ENCODE data around the gene AKR1C2. TPM values are rescaled to one million over a fixed set of nuclear protein-coding genes. Genes with fewer than 3 reads are reported as not detected.
"Not testable (repeated sequence)": the region's sequence is repeated elsewhere in the genome, so short reads cannot be mapped to it uniquely, and the experiment has no call there.

The AKR1C2 gene
- polyA plus RNA-seq, 2 donors, result 37.5 to 142 TPM

DNA sequence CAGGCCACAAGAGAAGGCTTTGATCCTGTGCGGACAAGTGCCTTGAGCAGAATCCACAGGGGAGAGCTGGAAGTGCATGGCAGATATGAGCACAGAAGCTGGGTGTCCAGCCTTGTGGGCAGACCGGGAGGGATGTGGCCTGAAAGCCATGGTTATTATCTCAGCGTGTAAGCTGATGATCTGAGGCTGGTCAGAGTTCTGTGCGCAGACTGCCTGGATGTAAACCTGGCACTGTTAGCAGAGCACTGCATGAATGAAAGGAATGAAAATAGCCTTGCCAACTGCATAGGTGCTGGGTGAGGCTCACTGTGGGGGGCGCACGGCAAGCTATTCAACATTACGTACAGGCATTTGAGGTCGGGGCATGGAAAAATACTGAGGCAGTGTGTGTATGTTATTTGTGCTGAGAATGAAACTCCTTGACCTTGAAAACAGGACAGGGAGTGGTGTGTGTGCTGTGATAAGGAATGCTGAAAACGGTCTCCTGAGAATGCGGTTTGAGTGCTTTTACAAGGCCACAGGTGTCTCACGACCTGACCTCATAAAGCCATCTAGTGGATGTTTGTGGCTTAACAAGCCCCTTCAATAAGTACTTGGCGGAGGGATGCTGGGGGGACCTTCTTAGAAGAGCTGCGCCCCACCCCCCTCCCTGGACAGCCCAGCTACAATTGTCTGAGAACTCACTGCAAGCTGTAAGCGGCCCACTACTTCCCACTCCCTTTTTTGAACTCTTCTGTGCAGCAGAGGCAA is 21.8 kb downstream of the AKR1C2 start:
- peaks cover 0 to 2% of the 10 kb centered on the region in 2 donors for H3K4me1 ChIP-seq (ENCODE audit: control insufficient read depth in 2 of 2, insufficient read depth in 2 of 2, low read length in 1 of 2)
- H3K36me3 ChIP-seq (ENCODE audit: control insufficient read depth in 2 of 2, insufficient read depth in 2 of 2, low read length in 1 of 2), result peaks cover 0 to 3% of the 10 kb centered on the region in 2 donors
- H3K9me3 ChIP-seq (ENCODE audit: control insufficient read depth in 2 of 2, insufficient read depth in 1 of 2, low read depth in 1 of 2, low read length in 1 of 2), result no peaks in the 10 kb centered on the region
- no peak overlapping the region for H3K27ac ChIP-seq (ENCODE audit: low read depth in 2 of 2, low read length in 1 of 2)
- H3K27me3 ChIP-seq (ENCODE audit: control insufficient read depth in 1 of 2, insufficient read depth in 2 of 2, low read length in 2 of 2), result no peaks in the 10 kb centered on the region
- 43 to 52% methylated on average over 14 of the region's 14 CpGs for WGBS, 2 donors
- H3K4me3 ChIP-seq (ENCODE audit: low read depth in 1 of 2, low read length in 2 of 2), result peak overlapping the region in 1 of 2 donors; percentile 0

DNA sequence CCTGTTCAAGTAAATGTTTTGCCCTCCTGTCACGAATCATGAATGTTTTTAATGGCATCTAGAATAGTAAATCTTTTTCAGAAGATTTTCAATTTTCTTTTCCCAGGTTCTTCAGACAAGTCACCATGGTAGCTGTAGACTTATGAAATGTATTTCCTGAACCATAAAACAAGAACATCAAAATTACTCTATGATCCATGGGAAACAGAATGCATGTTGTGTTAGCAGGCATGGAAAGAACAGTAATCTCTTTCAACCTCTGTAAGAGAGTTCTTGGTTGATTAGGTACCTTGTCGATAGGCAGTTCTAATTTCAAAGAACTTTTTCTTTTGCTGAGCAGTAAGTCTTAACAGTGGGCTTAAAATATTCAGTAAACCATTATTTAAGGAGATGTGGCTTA is 22.9 kb downstream of the AKR1C2 start:
- H3K27ac ChIP-seq (ENCODE audit: low read depth in 2 of 2, low read length in 1 of 2), result no peak overlapping the region
- H3K36me3 ChIP-seq (ENCODE audit: control insufficient read depth in 2 of 2, insufficient read depth in 2 of 2, low read length in 1 of 2), result peaks cover 0 to 3% of the 10 kb centered on the region in 2 donors
- 90 to 94% methylated on average over 2 of the region's 2 CpGs for WGBS, 2 donors
- H3K4me1 ChIP-seq (ENCODE audit: control insufficient read depth in 2 of 2, insufficient read depth in 2 of 2, low read length in 1 of 2), result peaks cover 0 to 2% of the 10 kb centered on the region in 2 donors
- no peaks in the 10 kb centered on the region for H3K27me3 ChIP-seq (ENCODE audit: control insufficient read depth in 1 of 2, insufficient read depth in 2 of 2, low read length in 2 of 2)
- no peak overlapping the region for H3K4me3 ChIP-seq (ENCODE audit: low read depth in 1 of 2, low read length in 2 of 2)
- no peaks in the 10 kb centered on the region for H3K9me3 ChIP-seq (ENCODE audit: control insufficient read depth in 2 of 2, insufficient read depth in 1 of 2, low read depth in 1 of 2, low read length in 1 of 2)

DNA sequence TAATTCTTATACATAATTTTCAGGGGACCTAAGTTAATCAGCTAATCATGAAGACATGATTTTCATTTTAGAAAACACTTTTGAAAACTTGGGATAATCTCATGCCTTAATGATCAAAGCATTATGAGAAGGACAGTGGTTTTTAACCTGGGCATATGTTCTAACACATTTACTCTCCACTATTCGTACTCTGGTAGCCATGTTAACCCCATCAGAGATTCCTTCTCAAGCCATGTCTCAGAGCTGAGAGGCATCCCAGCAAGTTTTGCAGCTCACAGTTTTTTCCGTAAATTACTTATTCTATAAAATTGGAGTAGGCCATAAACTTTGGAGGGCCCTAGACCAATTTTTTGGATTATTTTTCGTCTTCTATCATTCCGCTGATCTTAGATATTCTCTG is 24.8 kb downstream of the AKR1C2 start:
- Histone ChIP-seq H3K4me1 (ENCODE audit: control insufficient read depth in 2 of 2, insufficient read depth in 2 of 2, low read length in 1 of 2) (no peaks in the 10 kb centered on the region), H3K4me3 (ENCODE audit: low read depth in 1 of 2, low read length in 2 of 2) (no peak overlapping the region), H3K27me3 (ENCODE audit: control insufficient read depth in 1 of 2, insufficient read depth in 2 of 2, low read length in 2 of 2) (no peaks in the 10 kb centered on the region), H3K27ac (ENCODE audit: low read depth in 2 of 2, low read length in 1 of 2) (no peak overlapping the region), H3K9me3 (ENCODE audit: control insufficient read depth in 2 of 2, insufficient read depth in 1 of 2, low read depth in 1 of 2, low read length in 1 of 2) (no peaks in the 10 kb centered on the region), H3K36me3 (ENCODE audit: control insufficient read depth in 2 of 2, insufficient read depth in 2 of 2, low read length in 1 of 2) (peaks cover 0 to 3% of the 10 kb centered on the region in 2 donors)
- WGBS, 2 donors, result 94 to 95% methylated on average over 4 of the region's 4 CpGs

DNA sequence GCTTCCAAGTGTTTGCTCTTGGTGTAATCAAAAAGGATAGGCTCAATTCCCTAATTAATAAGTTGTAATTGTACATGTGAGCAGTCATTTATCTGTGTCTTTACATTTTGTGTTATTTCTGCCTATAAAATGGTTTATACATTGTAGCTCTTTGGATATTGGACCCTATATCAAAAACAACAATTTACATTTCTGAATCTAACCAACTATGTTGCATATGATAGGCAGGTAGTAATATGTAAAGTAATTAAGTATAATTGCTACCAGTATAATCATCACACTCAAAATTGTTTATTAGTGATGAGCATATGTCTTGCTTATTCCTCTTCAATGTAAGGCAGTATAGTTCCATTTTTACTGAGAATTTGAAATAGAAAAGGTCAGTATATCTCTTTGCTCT is 26.6 kb downstream of the AKR1C2 start:
- H3K4me3 ChIP-seq (ENCODE audit: low read depth in 1 of 2, low read length in 2 of 2), result no peak overlapping the region
- no peak overlapping the region for H3K27ac ChIP-seq (ENCODE audit: low read depth in 2 of 2, low read length in 1 of 2)
- H3K27me3 ChIP-seq (ENCODE audit: control insufficient read depth in 1 of 2, insufficient read depth in 2 of 2, low read length in 2 of 2), result no peaks in the 10 kb centered on the region
- no peaks in the 10 kb centered on the region for H3K4me1 ChIP-seq (ENCODE audit: control insufficient read depth in 2 of 2, insufficient read depth in 2 of 2, low read length in 1 of 2)
- H3K36me3 ChIP-seq (ENCODE audit: control insufficient read depth in 2 of 2, insufficient read depth in 2 of 2, low read length in 1 of 2), result peaks cover 0 to 7% of the 10 kb centered on the region in 2 donors
- H3K9me3 ChIP-seq (ENCODE audit: control insufficient read depth in 2 of 2, insufficient read depth in 1 of 2, low read depth in 1 of 2, low read length in 1 of 2), result no peaks in the 10 kb centered on the region

DNA sequence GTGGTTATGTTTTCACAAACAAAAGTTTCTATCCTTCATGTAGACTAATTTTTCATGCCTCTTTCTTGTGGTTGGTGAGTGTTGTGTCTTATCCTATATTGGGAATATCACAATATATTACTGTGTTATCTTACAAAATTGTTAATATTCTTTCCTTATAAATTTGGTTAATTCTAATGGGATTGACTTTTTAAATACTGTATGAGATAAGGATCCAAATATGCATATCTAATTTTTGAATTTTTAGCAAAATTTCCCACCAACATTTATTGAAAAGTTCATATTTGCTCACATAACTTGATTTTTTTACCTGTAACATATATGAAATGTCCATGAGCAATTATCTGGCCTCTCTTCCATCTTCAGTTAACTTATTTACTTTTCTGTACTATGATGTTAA is 29.3 kb downstream of the AKR1C2 start:
- H3K27me3 ChIP-seq (ENCODE audit: control insufficient read depth in 1 of 2, insufficient read depth in 2 of 2, low read length in 2 of 2); H3K27ac ChIP-seq (ENCODE audit: low read depth in 2 of 2, low read length in 1 of 2); H3K4me3 ChIP-seq (ENCODE audit: low read depth in 1 of 2, low read length in 2 of 2); H3K4me1 ChIP-seq (ENCODE audit: control insufficient read depth in 2 of 2, insufficient read depth in 2 of 2, low read length in 1 of 2); H3K9me3 ChIP-seq (ENCODE audit: control insufficient read depth in 2 of 2, insufficient read depth in 1 of 2, low read depth in 1 of 2, low read length in 1 of 2); H3K36me3 ChIP-seq (ENCODE audit: control insufficient read depth in 2 of 2, insufficient read depth in 2 of 2, low read length in 1 of 2): not testable (repeated sequence)

DNA sequence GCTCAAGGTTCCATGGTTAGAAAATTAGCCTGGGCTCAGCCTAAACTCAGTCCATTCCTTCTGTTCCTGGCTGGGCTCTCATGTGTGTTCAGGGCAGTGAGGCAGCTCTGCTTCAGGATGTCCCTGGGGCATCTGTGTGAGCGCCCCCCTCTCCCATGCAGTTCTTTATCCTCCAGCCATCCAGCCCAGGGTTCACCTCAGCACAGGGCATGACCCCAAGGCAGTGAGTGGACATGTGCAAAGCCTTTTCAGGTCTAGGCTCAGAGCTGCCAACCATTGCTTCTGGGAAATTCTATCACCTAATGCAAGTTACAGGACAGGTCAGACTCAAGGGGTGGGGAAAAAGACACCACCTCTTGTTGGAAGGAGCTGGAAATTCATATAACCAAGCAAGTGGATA is 30.4 kb downstream of the AKR1C2 start:
- not testable (repeated sequence) for H3K36me3 ChIP-seq (ENCODE audit: control insufficient read depth in 2 of 2, insufficient read depth in 2 of 2, low read length in 1 of 2); H3K4me1 ChIP-seq (ENCODE audit: control insufficient read depth in 2 of 2, insufficient read depth in 2 of 2, low read length in 1 of 2); H3K4me3 ChIP-seq (ENCODE audit: low read depth in 1 of 2, low read length in 2 of 2); H3K27ac ChIP-seq (ENCODE audit: low read depth in 2 of 2, low read length in 1 of 2); H3K9me3 ChIP-seq (ENCODE audit: control insufficient read depth in 2 of 2, insufficient read depth in 1 of 2, low read depth in 1 of 2, low read length in 1 of 2); H3K27me3 ChIP-seq (ENCODE audit: control insufficient read depth in 1 of 2, insufficient read depth in 2 of 2, low read length in 2 of 2)
- WGBS, 2 donors, result 96 to 100% methylated on average over 1 of the region's 1 CpG

DNA sequence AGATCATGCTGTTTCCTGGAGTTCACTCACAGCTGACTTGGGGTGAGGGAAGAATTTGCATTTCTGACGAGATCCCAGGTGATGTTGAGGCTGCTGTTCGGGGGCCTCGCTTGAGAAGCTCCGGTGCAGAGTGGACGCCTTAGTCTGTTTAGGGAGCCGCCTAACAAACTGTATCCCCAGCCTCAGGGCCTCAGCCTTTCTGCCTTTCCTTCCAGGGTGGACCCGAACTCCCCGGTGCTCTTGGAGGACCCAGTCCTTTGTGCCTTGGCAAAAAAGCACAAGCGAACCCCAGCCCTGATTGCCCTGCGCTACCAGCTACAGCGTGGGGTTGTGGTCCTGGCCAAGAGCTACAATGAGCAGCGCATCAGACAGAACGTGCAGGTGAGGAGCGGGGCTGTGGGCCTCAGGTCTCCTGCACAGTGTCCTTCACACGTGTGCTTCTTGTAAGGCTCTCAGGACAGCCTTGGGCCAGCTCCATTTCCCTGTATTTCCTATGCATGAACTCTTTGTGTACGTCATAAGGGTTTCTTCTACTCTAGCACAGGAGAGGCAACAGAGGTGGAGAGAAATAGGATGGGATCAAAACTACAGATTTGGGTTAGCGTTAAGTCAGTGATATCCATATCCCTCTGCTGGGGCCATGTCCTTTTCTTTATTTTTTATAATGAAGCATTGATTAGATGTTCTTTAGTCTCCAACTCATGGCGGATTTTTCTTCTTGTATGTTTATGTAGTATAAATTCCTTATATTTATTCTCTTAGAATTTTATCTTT is 31.1 kb downstream of the AKR1C2 start:
- not testable (repeated sequence) for H3K27me3 ChIP-seq (ENCODE audit: control insufficient read depth in 1 of 2, insufficient read depth in 2 of 2, low read length in 2 of 2); H3K4me1 ChIP-seq (ENCODE audit: control insufficient read depth in 2 of 2, insufficient read depth in 2 of 2, low read length in 1 of 2); H3K36me3 ChIP-seq (ENCODE audit: control insufficient read depth in 2 of 2, insufficient read depth in 2 of 2, low read length in 1 of 2); H3K27ac ChIP-seq (ENCODE audit: low read depth in 2 of 2, low read length in 1 of 2); H3K9me3 ChIP-seq (ENCODE audit: control insufficient read depth in 2 of 2, insufficient read depth in 1 of 2, low read depth in 1 of 2, low read length in 1 of 2); H3K4me3 ChIP-seq (ENCODE audit: low read depth in 1 of 2, low read length in 2 of 2)
- WGBS, 2 donors, result 95 to 97% methylated on average over 11 to 16 of the region's 18 CpGs

DNA sequence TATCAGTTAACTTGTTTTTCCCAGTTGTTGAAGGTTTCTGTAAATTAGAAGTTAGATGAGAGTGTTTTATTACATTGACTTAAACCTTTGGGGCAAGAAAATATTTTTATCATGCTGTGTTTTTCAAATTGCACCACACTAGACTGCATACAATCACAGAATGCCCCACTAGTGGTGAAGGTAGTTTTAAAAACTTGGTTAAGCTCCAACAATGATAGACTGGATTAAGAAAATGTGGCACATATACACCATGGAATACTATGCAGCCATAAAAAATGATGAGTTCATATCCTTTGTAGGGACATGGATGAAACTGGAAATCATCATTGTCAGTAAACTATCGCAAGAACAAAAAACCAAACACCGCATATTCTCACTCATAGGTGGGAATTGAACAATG is 33.3 kb downstream of the AKR1C2 start:
- not testable (repeated sequence) for H3K27me3 ChIP-seq (ENCODE audit: control insufficient read depth in 1 of 2, insufficient read depth in 2 of 2, low read length in 2 of 2); H3K9me3 ChIP-seq (ENCODE audit: control insufficient read depth in 2 of 2, insufficient read depth in 1 of 2, low read depth in 1 of 2, low read length in 1 of 2); H3K4me1 ChIP-seq (ENCODE audit: control insufficient read depth in 2 of 2, insufficient read depth in 2 of 2, low read length in 1 of 2); H3K27ac ChIP-seq (ENCODE audit: low read depth in 2 of 2, low read length in 1 of 2); H3K36me3 ChIP-seq (ENCODE audit: control insufficient read depth in 2 of 2, insufficient read depth in 2 of 2, low read length in 1 of 2); H3K4me3 ChIP-seq (ENCODE audit: low read depth in 1 of 2, low read length in 2 of 2)
- WGBS, 2 donors, result 93 to 97% methylated on average over 2 of the region's 2 CpGs

DNA sequence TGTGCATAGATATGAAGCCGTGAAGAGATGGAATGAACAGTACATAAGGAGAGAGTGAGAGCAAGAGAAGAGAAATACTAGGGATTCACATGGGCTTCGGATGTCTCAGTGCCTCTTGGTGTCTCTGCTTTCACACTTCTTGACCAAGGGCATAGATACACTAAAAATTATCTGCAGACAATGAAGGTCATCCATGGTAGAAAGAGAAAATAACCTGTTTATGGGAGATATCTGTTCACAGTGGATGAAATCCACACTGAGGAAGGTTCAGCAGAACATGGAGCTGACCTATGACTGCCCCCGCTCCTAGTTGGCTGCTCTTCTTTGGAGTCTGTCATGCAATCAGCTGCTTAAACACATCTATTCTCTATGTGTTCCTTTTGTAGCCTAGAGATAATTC is 34.4 kb downstream of the AKR1C2 start:
- not testable (repeated sequence) for H3K4me1 ChIP-seq (ENCODE audit: control insufficient read depth in 2 of 2, insufficient read depth in 2 of 2, low read length in 1 of 2); H3K9me3 ChIP-seq (ENCODE audit: control insufficient read depth in 2 of 2, insufficient read depth in 1 of 2, low read depth in 1 of 2, low read length in 1 of 2); H3K27me3 ChIP-seq (ENCODE audit: control insufficient read depth in 1 of 2, insufficient read depth in 2 of 2, low read length in 2 of 2); H3K4me3 ChIP-seq (ENCODE audit: low read depth in 1 of 2, low read length in 2 of 2); H3K36me3 ChIP-seq (ENCODE audit: control insufficient read depth in 2 of 2, insufficient read depth in 2 of 2, low read length in 1 of 2); H3K27ac ChIP-seq (ENCODE audit: low read depth in 2 of 2, low read length in 1 of 2)
- 95 to 98% methylated on average over 3 of the region's 3 CpGs for WGBS, 2 donors

DNA sequence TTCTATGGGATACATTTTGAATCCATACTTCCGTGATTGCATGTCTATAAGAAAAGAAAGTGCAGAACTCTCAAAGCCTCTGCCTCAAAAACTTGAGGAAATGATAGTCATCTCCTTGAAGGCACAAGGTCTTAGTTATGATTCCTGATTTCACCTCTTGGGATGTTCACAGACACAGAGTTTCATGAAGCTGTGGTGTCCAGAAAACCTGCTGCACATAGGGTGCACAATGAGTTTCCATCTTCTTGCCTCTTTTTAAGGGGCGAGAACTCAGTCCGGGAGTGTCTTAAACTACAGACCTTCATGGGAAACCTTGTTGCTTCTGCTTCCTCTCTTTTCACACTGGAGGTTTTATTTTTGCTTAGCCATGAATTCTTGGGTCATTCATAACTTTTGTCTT is 36.5 kb downstream of the AKR1C2 start:
- H3K4me1 ChIP-seq (ENCODE audit: control insufficient read depth in 2 of 2, insufficient read depth in 2 of 2, low read length in 1 of 2); H3K9me3 ChIP-seq (ENCODE audit: control insufficient read depth in 2 of 2, insufficient read depth in 1 of 2, low read depth in 1 of 2, low read length in 1 of 2); H3K27me3 ChIP-seq (ENCODE audit: control insufficient read depth in 1 of 2, insufficient read depth in 2 of 2, low read length in 2 of 2); H3K27ac ChIP-seq (ENCODE audit: low read depth in 2 of 2, low read length in 1 of 2); H3K36me3 ChIP-seq (ENCODE audit: control insufficient read depth in 2 of 2, insufficient read depth in 2 of 2, low read length in 1 of 2); H3K4me3 ChIP-seq (ENCODE audit: low read depth in 1 of 2, low read length in 2 of 2): not testable (repeated sequence)
- 95 to 96% methylated on average over 3 of the region's 3 CpGs for WGBS, 2 donors

Data from esophagus (tissue), 2 donors.